ENCODE data around the gene PRSS27.

PRSS27 gene

DNA sequence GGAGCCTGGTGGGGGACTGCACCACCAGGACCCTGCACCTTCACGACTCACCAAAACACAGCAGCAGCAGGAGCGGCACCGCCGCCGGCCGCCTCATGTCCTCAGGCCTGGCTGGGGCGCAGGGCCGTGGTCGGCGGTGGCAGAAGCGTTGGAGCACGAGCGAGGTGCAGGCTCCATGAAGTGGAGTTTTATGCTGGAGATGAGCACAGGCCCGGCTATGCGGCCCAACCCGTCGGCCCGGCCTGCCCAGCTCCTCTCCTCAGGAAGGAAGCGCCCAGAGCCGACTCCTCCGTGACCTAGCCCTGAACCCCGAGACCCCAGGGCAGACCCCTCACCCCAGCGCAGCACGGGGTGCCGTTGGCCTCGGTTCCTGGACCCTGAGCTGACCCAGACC lies at the start of gene PRSS27:
Gene PRSS27, minus strand, starts transcription at position 161 of the 394 bp plus-strand sequence. Its CDS starts 64 bp downstream, at position 97.
- TF ChIP-seq, protein P1, sequence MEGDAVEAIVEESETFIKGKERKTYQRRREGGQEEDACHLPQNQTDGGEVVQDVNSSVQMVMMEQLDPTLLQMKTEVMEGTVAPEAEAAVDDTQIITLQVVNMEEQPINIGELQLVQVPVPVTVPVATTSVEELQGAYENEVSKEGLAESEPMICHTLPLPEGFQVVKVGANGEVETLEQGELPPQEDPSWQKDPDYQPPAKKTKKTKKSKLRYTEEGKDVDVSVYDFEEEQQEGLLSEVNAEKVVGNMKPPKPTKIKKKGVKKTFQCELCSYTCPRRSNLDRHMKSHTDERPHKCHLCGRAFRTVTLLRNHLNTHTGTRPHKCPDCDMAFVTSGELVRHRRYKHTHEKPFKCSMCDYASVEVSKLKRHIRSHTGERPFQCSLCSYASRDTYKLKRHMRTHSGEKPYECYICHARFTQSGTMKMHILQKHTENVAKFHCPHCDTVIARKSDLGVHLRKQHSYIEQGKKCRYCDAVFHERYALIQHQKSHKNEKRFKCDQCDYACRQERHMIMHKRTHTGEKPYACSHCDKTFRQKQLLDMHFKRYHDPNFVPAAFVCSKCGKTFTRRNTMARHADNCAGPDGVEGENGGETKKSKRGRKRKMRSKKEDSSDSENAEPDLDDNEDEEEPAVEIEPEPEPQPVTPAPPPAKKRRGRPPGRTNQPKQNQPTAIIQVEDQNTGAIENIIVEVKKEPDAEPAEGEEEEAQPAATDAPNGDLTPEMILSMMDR (IDR thresholded peaks at IDR 0.05; ENCODE audit: low read depth, low read length, missing control alignments): no peak

GRCh38 chr16:2769675-2770056 lies 49.6 kb upstream of the PRSS27 start:
- DNase-seq (ENCODE audit: low read depth): no peak
- TF ChIP-seq, protein P1 (IDR thresholded peaks at IDR 0.05; ENCODE audit: low read depth, low read length, missing control alignments): no peak

More for the DNA sequence above, at the start of gene PRSS27:
- H3K4me3 ChIP-seq (ENCODE audit: low read depth, low read length): peak within 1 kb of the TSS; percentile 59
- DNase-seq (ENCODE audit: low read depth): no peak

GRCh38 chr16:2769100-2769529 lies 49.1 kb upstream of the PRSS27 start:
- H3K4me3 ChIP-seq (ENCODE audit: low read depth, low read length): no peak overlapping the region
- DNase-seq (ENCODE audit: low read depth): no peak
- TF ChIP-seq, protein P1 (IDR thresholded peaks at IDR 0.05; ENCODE audit: low read depth, low read length, missing control alignments): no peak

More at GRCh38 chr16:2769675-2770056, 49.6 kb upstream of the PRSS27 start:
- no peak overlapping the region for H3K4me3 ChIP-seq (ENCODE audit: low read depth, low read length)

DNA sequence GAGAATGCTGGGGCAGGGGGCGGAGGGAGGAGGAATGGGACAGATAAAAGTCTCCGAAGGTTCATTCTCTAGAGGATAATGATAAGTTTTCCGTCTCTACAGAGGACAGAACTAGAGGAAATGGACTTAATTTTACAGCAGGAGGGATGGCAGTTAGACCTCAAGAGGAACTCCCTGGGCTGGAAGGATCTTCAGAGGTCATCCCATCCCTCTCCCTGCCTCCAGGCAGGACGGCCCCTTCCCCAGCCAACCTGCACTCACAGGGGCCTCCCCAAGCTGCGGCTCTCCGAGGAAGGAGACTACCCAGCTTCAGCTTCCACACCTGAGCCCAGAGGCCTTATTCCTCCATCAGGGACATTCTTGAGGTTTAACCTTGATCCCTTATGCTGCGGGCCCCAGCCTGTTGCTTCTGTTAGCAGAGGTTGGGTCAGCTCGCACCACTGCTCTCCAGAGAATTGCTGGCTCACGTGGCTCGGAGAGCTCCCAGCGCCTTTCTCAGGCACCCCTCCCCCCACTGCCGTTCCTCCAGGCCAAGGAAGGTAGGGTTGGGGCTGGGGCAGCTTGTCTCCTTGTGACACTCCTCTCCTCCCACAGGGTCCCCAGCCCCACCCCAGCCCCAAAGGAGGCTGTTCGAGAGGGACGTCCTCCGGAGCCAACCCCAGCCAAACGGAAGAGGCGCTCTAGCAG lies 48.5 kb upstream of the PRSS27 start:
- TF ChIP-seq, protein P1 (IDR thresholded peaks at IDR 0.05; ENCODE audit: low read depth, low read length, missing control alignments): no peak
- no peak for DNase-seq (ENCODE audit: low read depth)
- H3K4me3 ChIP-seq (ENCODE audit: low read depth, low read length): no peak overlapping the region

- no peak overlapping the region for H3K4me3 ChIP-seq (ENCODE audit: low read depth, low read length)
- DNase-seq (ENCODE audit: low read depth): no peak
- TF ChIP-seq, protein P1 (IDR thresholded peaks at IDR 0.05; ENCODE audit: low read depth, low read length, missing control alignments): no peak
Measured at GRCh38 chr16:2767891-2768290, 47.9 kb upstream of the PRSS27 start.

DNA sequence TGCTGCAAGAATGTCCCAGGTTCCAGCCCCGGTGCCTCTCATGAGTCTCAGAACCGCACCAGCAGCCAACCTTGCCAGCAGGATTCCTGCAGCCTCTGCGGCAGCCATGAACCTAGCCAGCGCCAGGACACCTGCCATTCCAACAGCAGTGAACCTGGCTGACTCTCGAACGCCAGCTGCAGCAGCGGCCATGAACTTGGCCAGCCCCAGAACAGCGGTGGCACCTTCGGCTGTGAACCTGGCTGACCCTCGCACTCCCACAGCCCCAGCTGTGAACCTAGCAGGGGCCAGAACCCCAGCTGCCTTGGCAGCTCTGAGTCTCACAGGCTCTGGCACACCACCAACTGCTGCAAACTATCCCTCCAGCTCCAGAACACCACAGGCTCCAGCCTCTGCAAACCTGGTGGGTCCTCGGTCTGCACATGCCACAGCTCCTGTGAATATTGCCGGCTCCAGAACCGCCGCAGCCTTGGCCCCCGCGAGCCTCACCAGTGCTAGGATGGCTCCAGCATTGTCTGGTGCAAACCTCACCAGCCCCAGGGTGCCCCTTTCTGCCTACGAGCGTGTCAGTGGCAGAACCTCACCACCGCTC lies 47.2 kb upstream of the PRSS27 start:
- no peak overlapping the region for H3K4me3 ChIP-seq (ENCODE audit: low read depth, low read length)
- DNase-seq (ENCODE audit: low read depth): no peak
- TF ChIP-seq, protein P1 (IDR thresholded peaks at IDR 0.05; ENCODE audit: low read depth, low read length, missing control alignments): no peak

All from GM12864 (cell line).